Measurements from ENCODE around the gene ASTN2. TPM values are rescaled to one million over a fixed set of nuclear protein-coding genes. Genes with fewer than 3 reads are reported as not detected.

The ASTN2 gene
- total and polyA plus RNA-seq, 7 donors: 0.60 to 7.5 (median 2.2) TPM

DNA sequence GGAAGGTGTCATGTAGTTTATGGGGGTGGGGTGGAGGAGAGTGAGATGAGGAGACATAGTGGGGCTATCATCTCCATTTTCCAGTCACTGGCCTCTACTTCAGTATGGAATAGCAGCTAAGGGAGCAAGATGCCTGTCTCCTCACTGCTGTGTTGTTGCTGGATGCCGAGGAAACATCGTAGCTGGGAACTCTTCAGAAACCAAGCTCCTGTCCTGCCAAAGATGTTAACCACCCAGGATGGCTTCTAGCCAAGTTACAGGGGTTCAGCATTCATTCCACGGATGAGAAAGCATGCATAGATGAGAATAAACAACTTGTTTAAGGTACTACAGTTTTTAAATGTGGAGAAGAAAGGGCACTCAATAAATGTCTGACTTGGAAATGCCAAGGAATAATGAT, 226.5 kb downstream of the ASTN2 start:
- no peak for DNase-seq
- no peaks in the 10 kb centered on the region for H3K27me3 ChIP-seq
- no peaks in the 10 kb centered on the region for H3K9me3 ChIP-seq
- no peaks in the 10 kb centered on the region for H3K36me3 ChIP-seq
- intact Hi-C loops (cut with DNase I): no loop called here
- H3K27ac ChIP-seq: no peak overlapping the region
- 71 to 80% methylated on average over 3 of the region's 3 CpGs for WGBS, 2 donors
- TF ChIP-seq POLR2A (IDR thresholded peaks at IDR 0.05): no peak
- TF ChIP-seq EP300 (IDR thresholded peaks at IDR 0.05): no peak
- TF ChIP-seq, protein P1, sequence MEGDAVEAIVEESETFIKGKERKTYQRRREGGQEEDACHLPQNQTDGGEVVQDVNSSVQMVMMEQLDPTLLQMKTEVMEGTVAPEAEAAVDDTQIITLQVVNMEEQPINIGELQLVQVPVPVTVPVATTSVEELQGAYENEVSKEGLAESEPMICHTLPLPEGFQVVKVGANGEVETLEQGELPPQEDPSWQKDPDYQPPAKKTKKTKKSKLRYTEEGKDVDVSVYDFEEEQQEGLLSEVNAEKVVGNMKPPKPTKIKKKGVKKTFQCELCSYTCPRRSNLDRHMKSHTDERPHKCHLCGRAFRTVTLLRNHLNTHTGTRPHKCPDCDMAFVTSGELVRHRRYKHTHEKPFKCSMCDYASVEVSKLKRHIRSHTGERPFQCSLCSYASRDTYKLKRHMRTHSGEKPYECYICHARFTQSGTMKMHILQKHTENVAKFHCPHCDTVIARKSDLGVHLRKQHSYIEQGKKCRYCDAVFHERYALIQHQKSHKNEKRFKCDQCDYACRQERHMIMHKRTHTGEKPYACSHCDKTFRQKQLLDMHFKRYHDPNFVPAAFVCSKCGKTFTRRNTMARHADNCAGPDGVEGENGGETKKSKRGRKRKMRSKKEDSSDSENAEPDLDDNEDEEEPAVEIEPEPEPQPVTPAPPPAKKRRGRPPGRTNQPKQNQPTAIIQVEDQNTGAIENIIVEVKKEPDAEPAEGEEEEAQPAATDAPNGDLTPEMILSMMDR (IDR thresholded peaks at IDR 0.05): no peak
- no peak for TF ChIP-seq POLR2AphosphoS5 (IDR thresholded peaks at IDR 0.05)
- no peak overlapping the region for H3K4me3 ChIP-seq
- H3K4me1 ChIP-seq: no peaks in the 10 kb centered on the region

DNA sequence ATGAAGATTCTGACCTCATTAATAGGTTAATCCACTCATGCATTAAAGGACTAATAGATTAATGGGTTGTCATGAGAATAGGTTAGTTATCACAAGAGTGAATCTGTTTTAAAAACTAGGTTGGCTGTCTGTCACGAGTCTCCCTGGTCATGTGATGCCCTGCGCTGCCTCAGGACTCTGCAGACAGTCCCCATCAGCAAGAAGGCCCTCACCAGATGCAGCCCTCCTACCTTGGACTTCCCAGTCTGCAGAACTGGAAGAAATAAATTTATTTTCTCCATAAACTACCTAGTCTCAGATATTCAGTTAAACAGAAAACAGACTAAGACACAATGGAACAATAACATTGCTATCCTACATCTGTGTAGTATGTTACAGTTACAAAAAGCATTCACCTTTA, 227.4 kb downstream of the ASTN2 start:
- H3K4me3 ChIP-seq: no peak overlapping the region
- intact Hi-C loops (cut with DNase I): no loop called here
- H3K27me3 ChIP-seq: no peaks in the 10 kb centered on the region
- TF ChIP-seq POLR2A (IDR thresholded peaks at IDR 0.05) (no peak), POLR2AphosphoS5 (IDR thresholded peaks at IDR 0.05) (no peak), EP300 (IDR thresholded peaks at IDR 0.05) (no peak)
- TF ChIP-seq, protein P1 (IDR thresholded peaks at IDR 0.05): no peak
- H3K36me3 ChIP-seq: no peaks in the 10 kb centered on the region
- no peak for DNase-seq
- H3K27ac ChIP-seq: no peak overlapping the region
- 54 to 63% methylated on average over 2 of the region's 2 CpGs for WGBS, 2 donors
- no peaks in the 10 kb centered on the region for H3K4me1 ChIP-seq
- no peaks in the 10 kb centered on the region for H3K9me3 ChIP-seq

DNA sequence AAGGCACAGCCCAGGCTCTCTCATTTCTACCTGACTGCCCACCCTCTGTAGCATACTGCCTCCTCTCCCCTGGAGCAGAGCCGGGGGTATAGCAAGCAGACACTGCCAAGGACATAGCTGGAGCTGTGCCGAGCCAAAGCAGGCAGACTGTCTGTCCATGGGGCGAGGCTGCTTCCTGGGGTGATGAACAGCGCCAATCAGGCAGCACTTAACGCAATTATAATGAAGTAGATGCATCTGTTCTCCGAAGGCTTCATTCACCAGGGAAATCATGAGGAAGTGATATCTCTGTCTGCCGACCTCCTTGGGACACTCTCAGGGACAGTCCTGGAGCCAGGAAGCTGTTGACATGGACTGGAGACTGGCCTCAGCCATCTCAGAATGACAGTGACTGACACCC, 230.7 kb downstream of the ASTN2 start:
- intact Hi-C loops (cut with DNase I): no loop called here
- no peak for DNase-seq
- Histone ChIP-seq H3K4me1 (no peaks in the 10 kb centered on the region), H3K27me3 (no peaks in the 10 kb centered on the region), H3K4me3 (no peak overlapping the region), H3K9me3 (peaks cover 0 to 3% (median 0%) of the 10 kb centered on the region in 4 donors), H3K36me3 (no peaks in the 10 kb centered on the region), H3K27ac (no peak overlapping the region)
- 71 to 76% methylated on average over 7 of the region's 7 CpGs for WGBS, 2 donors
- TF ChIP-seq POLR2AphosphoS5 (IDR thresholded peaks at IDR 0.05): no peak
- TF ChIP-seq EP300 (IDR thresholded peaks at IDR 0.05): no peak
- TF ChIP-seq, protein P1 (IDR thresholded peaks at IDR 0.05): no peak
- no peak for TF ChIP-seq POLR2A (IDR thresholded peaks at IDR 0.05)

DNA sequence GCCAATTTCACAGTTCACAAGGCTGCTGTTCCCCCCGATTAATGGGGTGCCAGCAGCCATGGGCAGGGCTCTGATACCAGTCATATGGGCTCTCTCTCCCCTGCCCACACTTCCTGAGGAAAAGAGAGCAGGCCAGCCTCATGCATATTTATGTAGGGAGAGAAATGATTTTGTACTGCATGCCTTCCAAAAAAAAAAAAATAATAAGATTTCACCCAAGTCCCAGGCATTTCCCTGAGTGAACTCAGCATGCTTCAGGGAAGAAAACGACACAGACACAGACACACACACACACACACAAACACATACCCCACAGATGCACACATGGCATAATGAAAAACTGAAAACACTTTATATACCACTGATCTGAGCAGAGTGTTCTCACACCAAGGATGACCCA, 232.8 kb downstream of the ASTN2 start:
- Histone ChIP-seq H3K9me3 (peaks cover 0 to 3% (median 0%) of the 10 kb centered on the region in 4 donors), H3K27ac (no peak overlapping the region), H3K4me1 (no peaks in the 10 kb centered on the region), H3K27me3 (no peaks in the 10 kb centered on the region), H3K36me3 (no peaks in the 10 kb centered on the region), H3K4me3 (no peak overlapping the region)
- DNase-seq: no peak
- no peak for TF ChIP-seq POLR2A (IDR thresholded peaks at IDR 0.05)
- TF ChIP-seq EP300 (IDR thresholded peaks at IDR 0.05): no peak
- TF ChIP-seq, protein P1 (IDR thresholded peaks at IDR 0.05): no peak
- no peak for TF ChIP-seq POLR2AphosphoS5 (IDR thresholded peaks at IDR 0.05)
- WGBS, 2 donors: 69% methylated on average over 2 of the region's 2 CpGs
- intact Hi-C loops (cut with DNase I): no loop called here

DNA sequence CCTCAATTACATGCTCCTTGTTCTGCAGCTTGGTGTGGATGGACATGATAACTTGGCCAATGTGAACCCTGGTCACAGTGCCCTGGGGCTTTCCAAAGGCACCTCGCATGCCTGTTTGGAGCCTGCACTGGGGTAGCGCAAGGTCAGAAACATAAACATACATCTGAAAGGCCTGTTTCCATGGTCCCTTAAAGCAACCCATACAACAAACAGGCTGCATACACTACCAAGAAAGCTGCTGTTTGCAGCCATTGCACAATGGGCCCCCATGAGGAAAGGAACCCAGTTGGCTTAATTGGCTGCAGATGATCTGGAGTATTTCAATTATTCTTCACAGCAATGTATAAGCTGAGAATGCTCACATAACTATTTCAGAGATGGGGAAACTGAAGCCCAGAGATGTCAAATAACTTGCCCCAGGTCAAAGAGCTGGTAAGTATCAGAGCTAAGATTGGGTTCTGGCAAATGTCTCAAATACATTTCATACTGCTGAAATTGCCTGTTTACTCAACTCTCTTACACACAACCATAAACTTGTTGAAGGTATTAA, 233.9 kb downstream of the ASTN2 start:
- intact Hi-C loops (cut with DNase I): no loop called here
- H3K27ac ChIP-seq: no peak overlapping the region
- H3K27me3 ChIP-seq: no peaks in the 10 kb centered on the region
- no peak overlapping the region for H3K4me3 ChIP-seq
- WGBS, 2 donors: 89 to 94% methylated on average over 2 of the region's 2 CpGs
- TF ChIP-seq POLR2A (IDR thresholded peaks at IDR 0.05): no peak
- TF ChIP-seq, protein P1 (IDR thresholded peaks at IDR 0.05): no peak
- no peak for TF ChIP-seq POLR2AphosphoS5 (IDR thresholded peaks at IDR 0.05)
- no peak for TF ChIP-seq EP300 (IDR thresholded peaks at IDR 0.05)
- H3K36me3 ChIP-seq: no peaks in the 10 kb centered on the region
- no peak for DNase-seq
- no peaks in the 10 kb centered on the region for H3K4me1 ChIP-seq
- peaks cover 0 to 3% (median 0%) of the 10 kb centered on the region in 4 donors for H3K9me3 ChIP-seq

Data from sigmoid colon (tissue), 7 donors.